GM19328 (cell line): ENCODE results near the gene SRD5A2.

Experiments
- ATAC-seq: cut with Tn5 transposase; IDR thresholded peaks from one replicate; pipeline ENCODE4 v1.9.1; 2021; ENCODE audit warnings: mild to moderate bottlenecking, moderate library complexity; ENCODE audit not compliant: unreplicated experiment

The SRD5A2 gene

DNA sequence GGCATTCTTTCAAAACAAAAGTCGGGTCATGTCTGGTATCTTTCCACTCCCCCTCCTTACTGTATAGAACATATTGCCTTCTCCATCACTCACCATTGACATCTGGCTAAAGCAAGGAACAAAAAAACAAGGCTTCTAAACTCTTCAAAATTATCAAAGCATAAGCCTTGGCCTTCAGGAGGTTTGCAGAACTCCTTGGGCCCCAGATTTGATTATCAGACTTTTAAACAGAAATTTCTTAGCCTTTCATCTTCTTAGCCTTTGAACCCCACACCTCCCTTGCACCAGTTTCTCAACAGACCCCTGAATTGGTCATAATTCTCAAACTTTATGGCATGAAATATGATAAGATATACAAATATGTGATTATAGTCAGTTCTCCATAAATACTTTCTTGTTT lies 106.4 kb downstream of the SRD5A2 start:
- no peak for ATAC-seq
